Measurements from ENCODE around the gene UMPS. TPM values are rescaled to one million over a fixed set of nuclear protein-coding genes. Genes with fewer than 3 reads are reported as not detected.
"Not testable (repeated sequence)": the region's sequence is repeated elsewhere in the genome, so short reads cannot be mapped to it uniquely, and the experiment has no call there.

Gene UMPS
- polyA plus RNA-seq, 1 of the 3 experiments (the other 2 are of a cell fraction): 25.1 TPM

GRCh38 chr3:124781476-124782376 lies 51.5 kb downstream of the UMPS start:
- H3F3A ChIP-seq (replicated peaks; ENCODE audit: insufficient read depth): no peaks in the 10 kb centered on the region
- WGBS (ENCODE audit: low lambda C conversion rate): 94% methylated on average over 8 of the region's 8 CpGs
- no peak overlapping the region for H3K4me2 ChIP-seq
- H3K79me2 ChIP-seq (ENCODE audit: insufficient read depth): peaks cover 13% of the 10 kb centered on the region; the same call in 1 of the 2 replicates
- no peak overlapping the region for H2AFZ ChIP-seq (ENCODE audit: low read depth)
- H4K20me1 ChIP-seq (ENCODE audit: insufficient read depth): no peaks in the 10 kb centered on the region
- DNase-seq: no peak
- no peaks in the 10 kb centered on the region for H3K9me2 ChIP-seq
- peaks cover 25 to 61% of the 10 kb centered on the region in 2 experiments; a peak in 3 of 4 replicates for H3K4me1 ChIP-seq (ENCODE audit: control insufficient read depth in 1 of 2, insufficient read depth in 2 of 2, low read depth in 1 of 2, low read length in 1 of 2)
- H3K9me3 ChIP-seq: no peaks in the 10 kb centered on the region
- POLR2A ChIA-PET: interaction anchor here (1.3 kb wide), 1 partner anchor 10 kb away, joined by 5 read pairs; no protein-coding TSS in a partner anchor
- H3K9ac ChIP-seq: no peak overlapping the region
- CTCF ChIA-PET: interaction anchor here (6.6 to 12.9 kb wide), 2 partner anchors 21 to 121 kb away, joined by 40 to 114 read pairs; no protein-coding TSS in a partner anchor
- H3K4me3 ChIP-seq (ENCODE audit: low read depth in 2 of 2, low read length in 1 of 2): no peak overlapping the region
- H3K27ac ChIP-seq (ENCODE audit: low read depth in 2 of 2, low read length in 1 of 2): peak overlapping the region in 1 of 2 experiments; percentile 59; a peak in 2 of 4 replicates
- H3K27me3 ChIP-seq (ENCODE audit: insufficient read depth): no peaks in the 10 kb centered on the region
- TF ChIP-seq USF2 (IDR thresholded peaks at IDR 0.05; ENCODE audit: borderline replicate concordance, low read depth, low read length) (no peak), GATA2 (CRISPR knock-in tag; IDR thresholded peaks at IDR 0.05) (no peak), FOXM1 (IDR thresholded peaks at IDR 0.05; ENCODE audit: low read depth) (no peak), CTCF (IDR thresholded peaks at IDR 0.05) (no peak)
- H3K36me3 ChIP-seq (replicated peaks in 1 of 2; ENCODE audit: control insufficient read depth in 1 of 2, insufficient read depth in 2 of 2, low read length in 1 of 2): peaks cover 17 to 26% of the 10 kb centered on the region in 2 experiments

GRCh38 chr3:124782377-124782712 lies 52.1 kb downstream of the UMPS start:
- H3K9me2 ChIP-seq; DNase-seq; H2AFZ ChIP-seq (ENCODE audit: low read depth); H4K20me1 ChIP-seq (ENCODE audit: insufficient read depth); POLR2A ChIA-PET; H3K4me3 ChIP-seq (ENCODE audit: low read depth in 2 of 2, low read length in 1 of 2); H3K27me3 ChIP-seq (ENCODE audit: insufficient read depth); H3K4me2 ChIP-seq; H3K9me3 ChIP-seq; H3F3A ChIP-seq (replicated peaks; ENCODE audit: insufficient read depth); H3K9ac ChIP-seq: not testable (repeated sequence)
- WGBS (ENCODE audit: low lambda C conversion rate): 100% methylated on average over 6 of the region's 6 CpGs
- CTCF ChIA-PET: interaction anchor here (12.9 kb wide), 1 partner anchor 121 kb away, joined by 114 read pairs; no protein-coding TSS in a partner anchor
- Histone ChIP-seq H3K36me3 (replicated peaks in 1 of 2; ENCODE audit: control insufficient read depth in 1 of 2, insufficient read depth in 2 of 2, low read length in 1 of 2) (peaks cover 13 to 20% of the 10 kb centered on the region in 2 experiments), H3K4me1 (ENCODE audit: control insufficient read depth in 1 of 2, insufficient read depth in 2 of 2, low read depth in 1 of 2, low read length in 1 of 2) (peaks cover 31 to 60% of the 10 kb centered on the region in 2 experiments; a peak in 3 of 4 replicates), H3K27ac (ENCODE audit: low read depth in 2 of 2, low read length in 1 of 2) (peak overlapping the region in 1 of 2 experiments; percentile 26; a peak in 1 of 4 replicates), H3K79me2 (ENCODE audit: insufficient read depth) (peaks cover 13% of the 10 kb centered on the region; the same call in 1 of the 2 replicates)

GRCh38 chr3:124783696-124784095 lies 53.4 kb downstream of the UMPS start:
- Histone ChIP-seq H3K9me2 (no peaks in the 10 kb centered on the region), H3F3A (replicated peaks; ENCODE audit: insufficient read depth) (peaks cover 16% of the 10 kb centered on the region), H3K9ac (no peak overlapping the region), H3K79me2 (ENCODE audit: insufficient read depth) (peaks cover 16% of the 10 kb centered on the region; the same call in 1 of the 2 replicates), H3K9me3 (no peaks in the 10 kb centered on the region), H3K27me3 (ENCODE audit: insufficient read depth) (no peaks in the 10 kb centered on the region), H2AFZ (ENCODE audit: low read depth) (no peak overlapping the region), H3K4me1 (ENCODE audit: control insufficient read depth in 1 of 2, insufficient read depth in 2 of 2, low read depth in 1 of 2, low read length in 1 of 2) (peaks cover 33 to 49% of the 10 kb centered on the region in 2 experiments; a peak in 3 of 4 replicates), H3K36me3 (replicated peaks in 1 of 2; ENCODE audit: control insufficient read depth in 1 of 2, insufficient read depth in 2 of 2, low read length in 1 of 2) (peaks cover 6 to 11% of the 10 kb centered on the region in 2 experiments), H3K4me2 (no peak overlapping the region), H4K20me1 (ENCODE audit: insufficient read depth) (no peaks in the 10 kb centered on the region), H3K4me3 (ENCODE audit: low read depth in 2 of 2, low read length in 1 of 2) (no peak overlapping the region), H3K27ac (ENCODE audit: low read depth in 2 of 2, low read length in 1 of 2) (no peak overlapping the region; a peak in 1 of 4 replicates)
- WGBS (ENCODE audit: low lambda C conversion rate): 95% methylated on average over 4 of the region's 4 CpGs
- ChIA-PET CTCF (interaction anchor here (0.8 to 12.9 kb wide), 4 partner anchors 27 to 119 kb away, joined by 3 to 114 read pairs (median 3); no protein-coding TSS in a partner anchor), POLR2A (interaction anchor here (1.5 kb wide), 1 partner anchor 12 kb away, joined by 3 read pairs; no protein-coding TSS in a partner anchor)
- TF ChIP-seq NRF1 (IDR thresholded peaks at IDR 0.05; ENCODE audit: low read depth, low read length) (no peak), MXI1 (IDR thresholded peaks at IDR 0.05; ENCODE audit: low read depth, low read length) (no peak), MEF2A (IDR thresholded peaks at IDR 0.05; ENCODE audit: borderline replicate concordance, low read depth) (no peak), YY1 (IDR thresholded peaks at IDR 0.05; ENCODE audit: low read depth) (no peak), CTCF (IDR thresholded peaks at IDR 0.05) (no peak), SMC3 (IDR thresholded peaks at IDR 0.05; ENCODE audit: low read depth, low read length) (no peak), NFIC (IDR thresholded peaks at IDR 0.05; ENCODE audit: borderline replicate concordance) (no peak)
- TF ChIP-seq, protein P1, sequence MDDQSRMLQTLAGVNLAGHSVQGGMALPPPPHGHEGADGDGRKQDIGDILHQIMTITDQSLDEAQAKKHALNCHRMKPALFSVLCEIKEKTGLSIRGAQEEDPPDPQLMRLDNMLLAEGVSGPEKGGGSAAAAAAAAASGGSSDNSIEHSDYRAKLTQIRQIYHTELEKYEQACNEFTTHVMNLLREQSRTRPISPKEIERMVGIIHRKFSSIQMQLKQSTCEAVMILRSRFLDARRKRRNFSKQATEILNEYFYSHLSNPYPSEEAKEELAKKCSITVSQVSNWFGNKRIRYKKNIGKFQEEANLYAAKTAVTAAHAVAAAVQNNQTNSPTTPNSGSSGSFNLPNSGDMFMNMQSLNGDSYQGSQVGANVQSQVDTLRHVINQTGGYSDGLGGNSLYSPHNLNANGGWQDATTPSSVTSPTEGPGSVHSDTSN (IDR thresholded peaks at IDR 0.05): no peak
- no peak for DNase-seq
